ENCODE results near the gene NHSL2.
A peak's percentile ranks its signal among the peaks of the same experiment; 100 is the strongest.

Gene NHSL2

GRCh38 chrX:71991164-71991563, 80.5 kb downstream of the NHSL2 start:
- DNase-seq (ENCODE audit: low read depth): no peak

- peak; percentile 18 for DNase-seq (ENCODE audit: low read depth)
Measured at GRCh38 chrX:71992711-71993110, 82.1 kb downstream of the NHSL2 start.

DNA sequence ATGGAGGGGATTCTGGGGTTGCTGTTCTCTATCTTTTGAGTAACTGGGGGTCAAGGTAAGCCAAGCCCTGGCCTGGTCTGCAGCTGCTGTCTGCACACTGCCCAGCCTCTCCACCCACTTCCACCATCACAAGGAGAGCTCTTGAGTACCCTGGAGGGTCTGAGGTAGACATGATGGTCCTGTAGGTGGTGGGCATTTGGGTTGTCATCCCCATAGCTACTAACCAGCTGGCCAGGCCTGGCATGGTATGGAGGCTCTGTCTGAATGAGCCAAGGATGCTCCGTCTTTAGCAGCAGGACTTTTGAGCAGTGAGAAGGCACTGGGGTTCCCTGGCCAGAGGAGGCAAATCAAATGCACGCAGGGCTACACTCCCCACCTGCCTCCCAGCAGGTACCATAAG, 82.7 kb downstream of the NHSL2 start:
- no peak for DNase-seq (ENCODE audit: low read depth)

GRCh38 chrX:71994601-71995000, 84.0 kb downstream of the NHSL2 start:
- no peak for DNase-seq (ENCODE audit: low read depth)

DNA sequence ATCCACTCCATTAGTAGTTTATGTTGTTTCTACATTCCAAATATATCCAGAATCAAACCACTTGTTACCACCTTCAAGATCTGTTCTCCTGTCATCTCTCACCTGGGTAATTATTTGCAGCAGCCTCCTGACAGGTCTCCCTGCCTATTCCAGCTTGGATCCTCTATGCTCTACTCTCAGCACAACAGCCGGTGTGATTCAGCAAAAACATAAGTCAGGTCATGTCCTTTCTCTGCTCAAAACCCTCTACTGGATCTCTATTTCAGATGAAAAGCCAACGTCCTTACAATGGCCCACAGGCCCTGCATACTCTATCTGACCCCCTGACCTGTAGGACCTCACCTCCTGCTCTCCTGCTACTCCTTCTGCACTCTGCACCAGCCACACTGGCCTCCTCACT, 84.5 kb downstream of the NHSL2 start:
- no peak for DNase-seq (ENCODE audit: low read depth)

DNA sequence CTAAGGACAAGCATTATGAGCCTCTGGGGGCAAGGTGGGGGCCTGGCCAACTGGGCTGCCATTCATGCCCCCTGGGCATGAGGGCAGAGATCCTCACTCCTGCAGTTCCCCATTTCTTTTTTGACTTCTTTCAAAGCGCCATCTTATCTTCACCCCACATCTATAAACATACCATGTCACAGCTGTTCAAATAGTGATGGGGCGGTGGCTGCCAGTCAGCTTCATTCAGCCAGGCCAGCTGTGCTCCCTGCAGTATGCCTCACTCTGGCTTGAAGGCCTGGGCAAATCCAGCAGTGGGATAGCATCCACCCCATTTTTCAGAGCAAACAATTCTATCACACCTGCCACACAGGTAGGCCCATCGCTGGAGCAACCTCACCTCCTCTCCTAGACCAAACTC, 85.5 kb downstream of the NHSL2 start:
- no peak for DNase-seq (ENCODE audit: low read depth)

GRCh38 chrX:71996826-71997225, 86.2 kb downstream of the NHSL2 start:
- DNase-seq (ENCODE audit: low read depth): no peak

DNA sequence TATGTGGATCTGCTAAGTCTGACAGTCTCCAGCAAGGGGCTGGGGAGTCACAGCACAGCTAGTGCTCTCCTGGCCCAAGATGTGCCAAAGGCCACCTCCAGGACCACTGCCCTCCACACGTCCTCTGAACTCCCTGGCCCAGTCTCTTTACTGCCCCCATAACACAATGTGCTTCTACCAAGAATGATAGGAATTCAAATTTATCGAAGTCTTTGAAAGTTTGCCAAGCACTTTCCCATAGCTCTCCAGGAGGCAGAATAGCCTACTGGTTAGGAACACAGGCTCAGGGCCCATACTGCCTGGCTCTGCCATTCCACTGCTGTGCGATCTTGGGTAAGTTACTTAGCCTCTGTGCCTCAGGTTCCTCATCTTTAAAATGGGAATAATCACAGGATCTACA, 86.7 kb downstream of the NHSL2 start:
- DNase-seq (ENCODE audit: low read depth): no peak

GRCh38 chrX:71998836-71999509, 88.3 kb downstream of the NHSL2 start:
- DNase-seq (ENCODE audit: low read depth): no peak

DNA sequence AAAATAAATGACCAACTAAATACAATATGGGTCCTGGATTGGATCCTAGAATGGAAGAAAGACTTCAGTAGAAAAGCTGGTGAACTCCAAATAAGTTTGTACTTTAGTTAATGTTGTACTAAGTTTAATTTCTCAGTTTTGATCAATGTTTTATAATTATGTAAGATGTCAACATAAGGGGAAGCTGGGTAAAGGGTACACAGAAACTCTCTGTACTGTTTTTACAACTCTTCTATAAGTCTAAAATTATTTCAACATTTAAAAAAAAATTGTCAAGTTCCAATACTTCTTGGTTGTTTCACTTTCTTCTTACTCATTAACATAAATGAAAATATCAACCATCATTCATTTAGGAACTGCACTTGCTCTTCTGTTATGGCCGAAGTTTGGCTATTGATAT, 88.9 kb downstream of the NHSL2 start:
- no peak for DNase-seq (ENCODE audit: low read depth)

GRCh38 chrX:72001471-72001870, 90.8 kb downstream of the NHSL2 start:
- no peak for DNase-seq (ENCODE audit: low read depth)

DNA sequence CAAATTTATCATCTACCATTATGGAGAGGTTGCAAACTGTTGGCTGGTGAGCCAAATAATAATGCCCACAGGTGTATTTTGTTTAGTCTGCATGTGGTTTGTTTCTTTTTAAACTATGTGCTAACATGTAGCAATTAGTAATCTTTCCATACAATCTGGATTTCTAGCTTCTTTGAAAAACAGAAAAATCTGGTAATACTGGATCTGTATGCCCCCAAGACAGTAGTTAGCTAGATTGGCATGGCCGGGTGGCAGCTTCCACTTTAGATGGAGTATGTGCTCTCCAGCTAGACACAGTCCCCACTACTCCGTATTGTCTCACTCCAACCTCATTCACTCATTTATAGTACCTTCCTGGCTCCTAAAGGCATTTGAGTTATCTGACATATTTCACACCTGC, 91.3 kb downstream of the NHSL2 start:
- DNase-seq (ENCODE audit: low read depth): no peak

- DNase-seq (ENCODE audit: low read depth): no peak
Measured at GRCh38 chrX:72002875-72003274, 92.2 kb downstream of the NHSL2 start.

DNA sequence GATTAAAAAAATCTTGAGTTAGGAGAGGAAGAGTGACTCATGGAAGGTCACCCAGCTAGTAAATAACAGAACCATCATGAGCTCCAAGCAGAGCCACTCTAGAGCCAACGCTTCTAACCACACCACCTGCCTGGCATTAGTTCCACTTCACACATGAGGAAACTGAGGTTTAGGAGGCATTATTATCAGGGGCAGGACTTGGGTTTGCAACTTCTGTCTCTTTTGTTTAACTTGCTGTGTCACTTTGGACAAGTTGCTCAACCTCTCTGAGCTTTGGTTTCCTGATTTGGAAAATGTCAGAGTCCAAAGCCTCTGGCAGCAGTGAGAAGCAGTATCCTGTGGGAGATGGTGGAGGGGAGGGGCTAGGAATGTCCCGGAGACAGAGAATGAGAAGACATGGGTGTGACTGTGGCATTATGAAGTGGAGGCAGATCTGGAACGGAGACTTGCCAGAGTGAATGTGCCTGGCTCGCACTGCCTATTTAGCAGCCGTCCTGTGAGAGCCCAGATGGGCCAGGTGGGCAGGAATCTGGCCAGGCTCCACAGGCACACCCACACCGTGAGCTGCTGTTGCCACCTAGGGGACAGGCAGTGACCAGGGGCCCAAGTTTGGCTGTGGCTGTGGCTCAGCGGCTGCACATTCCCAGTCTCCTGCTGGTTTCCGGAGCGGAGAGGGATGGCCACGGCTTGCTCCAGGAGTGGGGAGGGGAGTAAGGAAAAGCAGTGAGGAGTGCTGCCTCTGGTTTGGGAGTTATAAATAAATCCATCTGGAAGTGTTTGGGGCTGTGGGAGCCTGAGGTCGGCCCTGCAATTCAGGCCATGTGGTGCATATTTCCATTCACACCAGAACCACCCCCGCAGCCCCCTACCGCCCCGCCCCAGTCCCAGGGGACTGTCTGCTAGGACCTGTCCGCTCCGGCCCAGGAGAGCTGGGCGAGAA, 93.4 kb downstream of the NHSL2 start:
- no peak for DNase-seq (ENCODE audit: low read depth)

DNA sequence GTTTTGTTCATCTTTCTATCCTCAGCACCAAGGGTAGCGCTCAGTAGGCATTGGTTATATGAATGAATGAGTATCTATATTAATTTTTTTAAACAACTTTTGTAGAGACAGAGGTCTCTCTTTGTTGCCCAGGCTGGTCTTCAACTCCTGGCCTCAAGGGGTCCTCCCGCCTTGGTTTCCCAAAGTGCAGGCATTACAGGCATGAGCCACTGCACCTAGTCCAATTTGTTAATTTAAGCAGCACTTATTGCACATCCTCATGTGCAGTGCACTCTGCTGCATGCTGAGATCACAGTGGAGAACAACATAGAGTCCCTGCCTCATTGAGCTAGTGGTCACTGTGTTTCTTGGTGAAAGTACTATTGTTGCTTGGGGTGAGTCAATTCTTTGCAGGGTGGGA, 94.4 kb downstream of the NHSL2 start:
- no peak for DNase-seq (ENCODE audit: low read depth)

- no peak for DNase-seq (ENCODE audit: low read depth)
Measured at GRCh38 chrX:72006461-72006860, 95.8 kb downstream of the NHSL2 start.

DNA sequence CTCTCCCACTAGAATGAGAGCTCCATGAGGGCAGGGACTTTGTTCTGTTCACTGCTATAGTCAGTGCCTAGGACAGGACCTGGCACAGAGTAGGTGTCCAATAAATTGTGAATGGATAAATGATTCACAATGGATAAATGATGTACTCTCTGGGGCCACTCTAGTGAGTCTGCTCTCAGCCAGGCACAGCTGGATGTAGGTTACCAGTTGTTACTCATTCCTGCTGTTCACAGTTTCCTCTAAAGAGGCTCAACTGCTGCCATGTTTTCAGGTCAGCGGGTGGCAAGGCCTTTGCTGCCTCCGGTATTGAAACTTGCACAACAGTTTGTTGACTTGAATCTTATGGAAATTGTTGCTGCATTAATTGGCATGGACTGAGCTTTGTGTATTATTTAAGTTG, 99.1 kb downstream of the NHSL2 start:
- DNase-seq (ENCODE audit: low read depth): no peak

GRCh38 chrX:72011734-72012133, 101.1 kb downstream of the NHSL2 start:
- DNase-seq (ENCODE audit: low read depth): no peak

DNA sequence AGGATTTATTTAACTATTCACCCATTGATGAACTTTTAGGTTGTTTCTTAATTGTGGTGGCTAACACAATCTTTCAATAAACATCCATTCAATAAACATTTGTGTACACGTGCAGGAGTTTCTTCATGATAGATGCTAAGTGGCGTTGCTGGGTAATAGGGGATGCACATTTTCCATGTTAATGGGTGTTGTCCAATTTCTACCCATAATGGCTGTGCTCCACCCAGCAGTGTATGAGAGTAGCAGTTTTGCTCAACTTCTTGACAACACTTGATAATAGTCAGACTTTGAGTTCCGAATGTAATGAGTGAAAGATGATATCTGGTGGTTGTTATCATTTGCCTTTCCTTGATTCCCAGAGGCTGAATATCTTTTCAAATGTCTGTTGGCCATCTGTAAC, 104.7 kb downstream of the NHSL2 start:
- no peak for DNase-seq (ENCODE audit: low read depth)

- DNase-seq (ENCODE audit: low read depth): no peak
Measured at GRCh38 chrX:72016881-72017783, 106.5 kb downstream of the NHSL2 start.

- DNase-seq (ENCODE audit: low read depth): peak; percentile 73
Measured at GRCh38 chrX:72018277-72019112, 107.8 kb downstream of the NHSL2 start.

DNA sequence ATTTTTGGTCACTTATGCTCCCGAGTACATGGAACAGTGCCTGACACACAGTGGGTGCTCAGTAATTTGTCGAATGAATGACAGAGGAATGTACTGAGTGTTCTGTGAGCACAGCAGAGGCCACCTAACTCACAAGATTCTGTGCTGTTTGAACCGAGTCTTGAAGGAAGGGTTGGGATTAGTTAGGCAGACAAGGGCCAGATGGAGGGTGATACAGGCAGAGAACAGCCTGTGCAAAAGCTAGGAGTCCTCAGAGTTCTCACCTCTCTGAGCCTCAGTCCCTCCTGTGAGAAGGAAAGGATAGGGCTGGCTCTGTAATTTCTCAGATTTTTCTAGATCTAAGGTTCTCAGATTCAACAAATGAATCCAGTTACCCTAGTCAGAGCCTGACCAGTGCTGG, 108.8 kb downstream of the NHSL2 start:
- DNase-seq (ENCODE audit: low read depth): no peak

Measured in T-helper 22 cell (primary cell).